RCC 7860 (cell line): ENCODE results near the gene NAA60.

Experiments
- DNase-seq: peaks from one replicate; pipeline ENCODE4 v3.0.0-alpha.2; 2015; ENCODE audit warnings: low spot score
- FAIRE-seq: peaks from 2 replicates; lab custom pipeline; 2012; peaks lifted over from hg19 to GRCh38; lab: Jason Lieb, UNC

The NAA60 gene

DNA sequence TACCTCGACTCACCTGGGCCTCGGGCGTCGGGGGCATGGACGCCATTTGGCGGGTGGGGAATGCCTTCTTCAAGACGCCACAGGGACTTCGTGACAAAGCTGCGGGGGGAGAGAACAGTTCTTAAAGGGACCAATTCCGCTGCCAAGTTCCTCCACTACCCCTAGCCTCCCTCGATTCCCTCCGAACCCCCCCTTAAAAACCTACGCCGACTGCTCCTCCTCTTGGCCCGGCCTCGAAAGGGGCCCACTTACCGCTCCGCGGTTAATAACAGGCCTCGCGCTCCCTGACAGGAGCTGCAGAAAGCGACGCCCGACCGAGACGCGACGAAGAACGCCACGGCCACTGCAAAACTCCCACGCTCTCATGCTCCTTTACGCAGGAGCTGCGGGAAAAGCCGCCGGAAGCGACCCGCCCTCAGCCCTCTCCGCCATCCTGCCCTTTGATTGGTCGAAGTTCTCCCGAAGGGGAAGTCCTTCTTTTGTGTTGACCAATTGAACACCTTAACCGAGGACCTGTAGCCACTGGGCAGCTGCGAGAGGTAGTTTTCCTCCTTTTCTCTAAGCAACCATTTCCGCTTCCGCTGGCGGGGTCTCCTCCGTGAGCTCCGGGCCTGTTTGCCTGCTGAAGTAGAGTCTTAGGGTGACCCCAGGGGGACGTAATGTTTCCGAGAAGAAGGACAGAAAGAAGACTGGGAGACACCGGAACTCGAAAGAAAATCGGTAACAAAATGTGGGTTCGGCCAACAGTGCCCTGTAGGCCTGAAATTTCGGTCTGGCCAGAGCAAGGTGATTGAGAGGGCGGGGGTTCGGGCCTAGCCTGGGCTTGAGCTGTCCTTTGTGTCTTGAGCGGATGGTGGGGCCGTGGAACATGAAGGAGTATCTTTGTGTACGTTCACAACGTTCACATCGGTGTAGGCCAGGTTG, at the start of gene NAA60, which contains the start of gene ZNF597:
NAA60 (plus strand) TSS at position 573 of the 924 bp plus-strand sequence. CDS start 32,548 bp downstream, outside the sequence.
ZNF597 (minus strand) TSS at position 397 of the 924 bp plus-strand sequence; CDS start at position 46, 351 bp downstream.
- FAIRE-seq = peak; percentile 73
- DNase-seq = peak; percentile 86

DNA sequence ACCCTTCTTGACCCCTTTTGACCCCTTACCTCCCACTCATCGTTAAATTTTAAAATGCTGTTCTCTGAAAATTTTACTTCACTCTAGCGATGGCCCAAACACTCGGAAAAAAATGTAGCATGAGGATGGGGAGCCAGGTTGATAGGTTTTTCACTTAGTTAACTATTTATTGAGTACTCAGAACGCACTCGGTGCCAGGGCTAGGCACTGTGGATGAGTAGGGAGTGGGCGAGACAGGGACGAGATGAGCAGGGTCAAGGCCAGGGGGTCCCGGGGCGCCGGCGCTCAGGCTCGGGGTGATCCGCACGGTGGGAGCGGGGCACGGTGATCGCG, 43.1 kb upstream of the NAA60 start:
- no peak for FAIRE-seq
- DNase-seq = no peak

- DNase-seq = peak; percentile 99
- peak; percentile 83 for FAIRE-seq
Measured at GRCh38 chr16:3400779-3401688, 42.4 kb upstream of the NAA60 start, which contains the start of the genes ZNF174 and ZSCAN32. Gene ZNF174, plus strand, starts transcription at chr16:3401215. Its CDS starts 790 bp downstream, at chr16:3402005. Gene ZSCAN32, minus strand, starts transcription at chr16:3401004. Its CDS starts 3,447 bp downstream, at chr16:3397557.

DNA sequence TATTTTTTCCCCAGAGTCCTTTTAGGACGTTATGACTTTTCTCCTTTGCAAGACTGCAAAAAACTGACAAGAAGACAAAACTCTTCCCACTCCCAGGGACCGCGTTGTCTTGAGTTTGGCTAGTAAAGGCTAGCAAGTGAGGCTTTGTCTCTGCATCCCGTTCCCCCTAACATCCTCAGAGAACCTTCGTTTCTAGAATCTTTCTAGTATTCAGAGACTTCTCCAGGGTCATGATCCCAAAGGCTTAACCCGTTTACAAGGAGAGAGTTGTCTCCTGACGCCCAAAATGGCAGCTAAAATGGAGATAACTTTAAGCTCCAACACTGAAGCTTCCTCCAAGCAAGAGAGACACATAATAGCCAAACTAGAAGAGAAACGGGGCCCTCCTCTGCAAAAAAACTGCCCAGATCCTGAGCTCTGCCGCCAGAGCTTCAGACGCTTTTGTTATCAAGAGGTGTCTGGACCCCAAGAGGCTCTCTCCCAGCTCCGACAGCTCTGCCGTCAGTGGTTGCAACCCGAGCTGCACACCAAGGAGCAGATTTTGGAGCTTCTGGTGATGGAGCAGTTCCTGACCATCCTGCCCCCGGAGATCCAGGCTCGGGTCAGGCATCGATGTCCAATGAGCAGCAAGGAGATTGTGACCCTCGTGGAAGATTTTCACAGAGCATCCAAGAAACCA, 41.6 kb upstream of the NAA60 start:
- DNase-seq (no peak), FAIRE-seq (no peak)

GRCh38 chr16:3408561-3409197, 34.8 kb upstream of the NAA60 start:
- no peak for DNase-seq
- FAIRE-seq = no peak

DNA sequence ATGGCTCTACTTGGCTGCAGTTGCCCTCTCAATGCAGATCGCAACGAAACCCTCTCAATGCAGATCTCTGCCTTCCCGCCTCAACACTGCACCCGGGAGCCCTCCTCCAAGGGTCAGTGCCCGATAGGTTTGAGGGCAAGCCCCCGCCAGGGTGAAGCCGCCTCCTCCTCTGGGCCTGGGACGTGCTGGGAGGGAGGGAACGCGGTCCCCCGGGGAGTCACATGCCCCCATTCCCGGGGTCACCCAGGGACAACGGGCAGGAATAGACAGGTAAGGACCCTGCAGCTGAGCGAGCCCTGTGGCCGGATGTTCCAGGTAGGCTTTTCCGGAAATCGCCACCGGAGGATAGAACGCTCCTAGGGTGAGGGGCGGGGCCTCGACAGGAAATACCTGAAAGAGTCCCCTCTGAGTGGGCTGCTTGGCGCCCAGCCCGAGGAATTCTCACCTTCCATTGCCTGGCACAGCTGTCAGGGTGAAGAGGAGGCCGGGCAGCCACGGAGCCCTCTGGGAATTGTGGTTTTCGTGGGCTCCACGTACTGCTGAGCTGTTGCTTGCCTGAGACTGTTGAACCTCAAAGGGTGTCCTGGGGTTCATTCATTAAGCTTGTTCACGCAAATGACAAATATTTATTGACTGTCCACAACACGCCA, 29.6 kb upstream of the NAA60 start:
- no peak for FAIRE-seq
- no peak for DNase-seq

DNA sequence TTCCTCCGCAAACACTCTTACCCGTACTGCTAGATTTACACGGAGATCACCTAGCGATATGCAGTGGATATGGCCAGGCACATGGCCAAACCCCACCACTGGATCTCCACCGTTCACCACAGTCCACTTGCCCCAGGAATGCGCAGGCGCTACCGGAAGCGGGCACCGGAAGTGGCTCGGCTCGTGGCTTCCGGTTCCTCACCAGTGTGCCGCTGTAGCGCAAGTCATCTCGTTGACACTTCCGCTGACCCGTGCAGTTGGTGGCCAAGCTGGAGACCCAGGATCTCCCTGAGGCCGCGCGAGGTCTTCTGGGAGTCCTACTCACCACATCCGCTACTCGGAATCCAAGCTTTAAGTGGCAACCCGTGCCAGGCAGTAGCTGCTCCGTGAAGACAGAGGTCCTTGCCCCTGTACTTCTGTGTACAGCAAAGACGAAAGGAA, 11.7 kb upstream of the NAA60 start:
- no peak for DNase-seq
- FAIRE-seq = no peak

DNA sequence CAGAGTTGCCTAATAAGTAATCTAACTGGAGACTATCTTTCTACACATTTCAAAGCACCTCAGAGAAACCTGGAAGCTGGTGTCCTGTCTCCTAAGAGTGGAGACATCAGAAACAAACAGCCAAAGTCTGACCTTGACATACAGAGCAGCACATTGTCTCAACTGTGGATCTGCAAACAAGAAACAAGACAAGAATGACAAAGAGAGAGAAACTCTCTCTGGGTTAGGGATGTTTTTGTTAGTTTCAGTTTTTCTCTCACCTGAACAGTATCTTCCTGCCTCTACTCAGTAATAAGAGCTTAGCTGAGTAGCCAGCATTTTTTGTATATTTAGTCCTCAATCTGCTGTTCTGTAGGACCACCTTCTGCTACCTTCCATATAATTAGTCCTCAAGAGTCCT, 9.1 kb upstream of the NAA60 start:
- no peak for DNase-seq
- FAIRE-seq = no peak

DNA sequence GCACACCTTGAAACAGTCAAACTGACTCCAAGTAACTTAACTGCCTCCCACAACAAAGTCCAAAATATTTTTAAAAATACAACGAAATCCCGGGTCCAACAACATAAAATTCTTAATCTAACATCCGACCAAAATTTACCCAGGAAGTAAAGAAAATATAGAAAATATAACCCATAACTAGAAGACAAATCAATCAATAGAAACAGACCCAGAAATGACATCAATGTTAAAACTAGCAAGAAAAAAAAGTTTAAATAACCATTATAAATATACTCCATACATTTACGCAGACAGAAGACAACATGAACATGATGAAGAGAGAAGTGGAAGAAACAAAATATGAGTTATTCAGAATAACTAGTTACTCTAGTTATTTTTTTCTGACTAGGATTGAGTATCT, 3.8 kb upstream of the NAA60 start:
- FAIRE-seq (no peak), DNase-seq (no peak)

GRCh38 chr16:3444032-3444388, 530 bp downstream of the NAA60 start:
- DNase-seq = peak; percentile 57
- FAIRE-seq = peak; percentile 42

DNA sequence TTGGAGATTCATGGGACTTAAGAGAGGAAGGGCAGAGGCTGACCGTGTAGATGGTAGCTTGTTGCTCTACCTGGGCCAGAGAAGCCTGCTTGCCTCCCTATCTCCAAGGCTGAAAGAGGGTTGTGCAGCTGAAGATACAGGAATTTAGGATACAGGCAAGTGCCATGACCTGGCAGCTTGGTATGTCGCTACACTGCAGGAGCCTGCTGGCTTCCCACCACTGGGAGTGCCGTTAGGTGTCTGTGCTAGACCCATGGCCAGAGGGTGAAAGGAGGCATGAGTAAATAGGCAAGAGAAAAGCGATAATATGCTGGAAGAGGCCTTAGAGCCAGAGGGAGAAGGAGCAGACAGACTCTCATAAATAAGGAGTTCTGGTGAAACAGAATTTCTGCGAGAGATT, 10.6 kb downstream of the NAA60 start:
- FAIRE-seq = no peak
- DNase-seq = no peak

- DNase-seq = no peak
- FAIRE-seq = no peak
Measured at GRCh38 chr16:3454631-3455147, 11.2 kb downstream of the NAA60 start.

- no peak for FAIRE-seq
- peak; percentile 61 for DNase-seq
Measured at GRCh38 chr16:3457434-3458252, 14.2 kb downstream of the NAA60 start.

DNA sequence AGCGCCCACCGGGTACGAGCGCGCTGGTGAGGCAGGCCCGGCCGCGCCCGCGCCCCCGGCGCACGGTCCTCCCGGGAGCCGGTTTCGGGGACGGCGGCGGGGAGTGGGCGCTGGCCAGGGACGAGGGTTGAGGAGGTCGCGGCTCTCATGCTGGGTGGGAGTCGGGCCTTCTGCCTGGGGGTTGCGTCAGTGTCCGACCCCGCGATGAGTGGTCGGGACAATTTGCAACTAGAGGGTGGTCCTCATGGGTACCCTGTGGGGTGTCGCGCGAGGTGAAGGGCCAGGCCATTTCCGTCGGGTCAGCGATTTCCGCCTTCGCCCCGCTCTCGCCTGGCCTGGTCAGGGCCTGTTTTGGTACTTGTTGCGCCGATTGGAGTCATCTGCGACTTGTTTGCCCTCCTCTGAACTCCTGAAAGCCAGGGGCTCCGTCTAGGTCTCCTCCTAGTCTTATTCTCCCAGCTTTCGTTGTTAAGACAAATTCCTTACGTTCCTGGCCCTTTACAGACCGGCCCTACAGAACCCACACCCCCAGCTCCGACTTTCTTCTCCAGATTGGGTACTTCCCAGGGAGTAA, 14.9 kb downstream of the NAA60 start:
- FAIRE-seq = no peak
- DNase-seq = no peak

GRCh38 chr16:3458852-3459361, 15.4 kb downstream of the NAA60 start:
- peak; percentile 84 for FAIRE-seq
- DNase-seq = peak; percentile 65

DNA sequence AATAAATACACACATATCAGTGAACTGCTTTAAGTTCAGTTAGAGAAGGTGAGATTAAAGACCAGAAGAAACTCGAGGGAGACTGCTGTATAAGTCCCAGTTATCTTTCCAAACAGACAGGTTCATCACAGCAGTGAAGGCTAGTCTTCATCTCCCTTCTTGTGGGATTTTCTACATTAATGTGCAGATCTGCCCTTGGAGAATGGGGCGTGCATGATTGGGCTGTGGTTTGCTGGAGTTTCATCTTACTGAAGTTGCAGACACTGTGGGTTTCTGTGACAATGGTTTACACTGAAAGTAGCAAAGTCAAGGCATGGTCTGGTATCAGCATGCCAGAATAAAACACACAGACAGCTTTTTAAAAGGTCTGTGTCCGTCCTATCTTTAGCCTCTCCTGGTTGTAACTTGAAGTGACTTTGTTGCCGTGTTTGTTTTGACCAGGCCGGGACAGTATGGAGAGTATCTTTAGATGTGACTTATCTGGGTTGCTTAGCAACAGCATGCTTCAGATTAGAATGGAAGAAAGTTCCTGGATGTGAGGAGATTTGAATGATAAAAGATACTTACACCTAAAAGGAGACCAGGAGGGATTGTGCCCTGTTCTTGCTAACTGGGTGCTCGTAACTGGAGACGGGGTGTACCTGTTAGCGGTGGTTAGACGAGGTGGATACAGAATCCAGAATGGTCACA, 16.1 kb downstream of the NAA60 start:
- no peak for FAIRE-seq
- no peak for DNase-seq

- no peak for DNase-seq
- no peak for FAIRE-seq
Measured at GRCh38 chr16:3460121-3460520, 16.6 kb downstream of the NAA60 start.

GRCh38 chr16:3460585-3460984, 17.1 kb downstream of the NAA60 start:
- FAIRE-seq (no peak), DNase-seq (no peak)
